ENCODE data around the gene DOCK8.

GRCh38 chr9:227860-228259, 13.2 kb downstream of the DOCK8 start:
- TF ChIP-seq CTCF (IDR thresholded peaks at IDR 0.05 in 8 of 11, conservative IDR thresholded peaks at IDR 0.05 in 3 of 11) (no peak), POLR2A (IDR thresholded peaks at IDR 0.05) (no peak), POLR2AphosphoS5 (IDR thresholded peaks at IDR 0.05) (peak in 1 of 3 donors; percentile 63)
